Activated effector memory CD4-positive, alpha-beta T cell treated with Interleukin-2 at 50 U/mL for 16 hours (primary cell): Measurements from ENCODE around the gene THOC3.
"Not testable (repeated sequence)": the region's sequence is repeated elsewhere in the genome, so short reads cannot be mapped to it uniquely, and the experiment has no call there.

Experiments
- DNase-seq: peaks from one replicate; pipeline ENCODE4 v3.0.0-alpha.2; 2020

THOC3 gene

GRCh38 chr5:175967471-175968372, at the start of gene THOC3:
TSS of gene THOC3 (minus strand) at chr5:175968315. CDS start at chr5:175968208, 107 bp downstream.
- DNase-seq: peak; percentile 79

- DNase-seq: not testable (repeated sequence)
Observed at GRCh38 chr5:176017324-176017723, 49.2 kb upstream of the THOC3 start.

- not testable (repeated sequence) for DNase-seq
Observed at GRCh38 chr5:176014360-176014759, 46.2 kb upstream of the THOC3 start.

- DNase-seq: not testable (repeated sequence)
Observed at GRCh38 chr5:176011088-176011487, 43.0 kb upstream of the THOC3 start.

DNA sequence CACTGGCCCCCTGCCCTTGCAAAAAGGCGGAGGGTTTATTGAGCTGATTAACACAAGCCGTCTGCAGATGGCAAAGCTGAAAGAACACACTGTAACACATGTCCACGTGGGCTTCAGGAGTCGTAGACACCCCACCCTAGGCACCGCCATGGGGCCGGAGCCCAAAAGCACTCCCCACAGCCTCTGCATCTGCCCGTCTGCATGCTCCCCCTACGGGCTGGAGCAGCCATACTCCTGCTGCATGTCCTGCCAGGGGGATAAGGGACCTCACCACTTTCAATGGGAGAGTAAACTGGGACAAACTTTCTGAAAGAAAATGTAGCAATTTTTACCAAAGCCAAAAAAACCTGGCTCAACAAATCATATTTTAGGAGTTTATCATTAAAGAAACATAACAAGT, 42.1 kb upstream of the THOC3 start:
- DNase-seq: not testable (repeated sequence)

GRCh38 chr5:176007220-176007619, 39.1 kb upstream of the THOC3 start:
- DNase-seq: not testable (repeated sequence)

GRCh38 chr5:176006819-176007218, 38.7 kb upstream of the THOC3 start:
- DNase-seq: not testable (repeated sequence)

DNA sequence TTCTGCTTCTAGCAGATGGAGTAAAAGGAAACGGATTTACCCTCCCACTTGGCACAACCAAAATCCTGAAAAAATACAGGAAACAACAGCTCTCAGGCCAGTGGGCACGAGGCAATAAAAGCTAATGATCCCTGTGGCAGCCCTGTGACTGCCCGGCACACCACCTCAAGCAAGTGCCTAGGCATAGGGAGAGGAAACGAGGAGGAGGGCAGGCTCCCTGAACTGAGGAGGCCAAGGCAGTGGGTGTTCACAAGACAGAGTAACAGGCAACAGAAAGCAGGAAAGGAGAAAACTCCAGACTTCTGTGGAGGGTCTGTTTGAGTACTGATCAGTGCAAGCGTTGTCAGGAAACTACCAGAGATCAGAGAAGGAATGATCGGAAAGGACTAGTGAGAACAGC, 29.9 kb upstream of the THOC3 start:
- DNase-seq: not testable (repeated sequence)

- not testable (repeated sequence) for DNase-seq
Observed at GRCh38 chr5:175997495-175997894, 29.4 kb upstream of the THOC3 start.

DNA sequence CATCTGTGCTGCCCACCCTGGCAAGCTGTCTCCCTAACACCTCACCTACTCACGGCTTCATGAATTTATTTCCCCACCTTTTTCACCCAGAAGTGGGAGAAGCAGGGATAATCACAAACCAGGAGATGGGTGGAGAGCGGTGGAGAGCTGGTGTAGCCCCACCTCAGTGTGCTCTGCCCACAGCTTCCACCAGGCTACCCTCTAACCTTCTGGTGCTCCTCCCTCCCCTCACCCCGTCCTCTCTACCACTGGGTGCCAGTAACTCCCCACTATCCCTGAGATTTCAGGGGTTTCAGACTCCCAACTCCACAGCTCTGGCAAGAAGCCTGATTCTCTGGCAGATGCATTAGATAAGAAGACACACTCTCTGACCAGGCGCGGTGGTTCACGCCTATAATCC, 28.7 kb upstream of the THOC3 start:
- DNase-seq: not testable (repeated sequence)

DNA sequence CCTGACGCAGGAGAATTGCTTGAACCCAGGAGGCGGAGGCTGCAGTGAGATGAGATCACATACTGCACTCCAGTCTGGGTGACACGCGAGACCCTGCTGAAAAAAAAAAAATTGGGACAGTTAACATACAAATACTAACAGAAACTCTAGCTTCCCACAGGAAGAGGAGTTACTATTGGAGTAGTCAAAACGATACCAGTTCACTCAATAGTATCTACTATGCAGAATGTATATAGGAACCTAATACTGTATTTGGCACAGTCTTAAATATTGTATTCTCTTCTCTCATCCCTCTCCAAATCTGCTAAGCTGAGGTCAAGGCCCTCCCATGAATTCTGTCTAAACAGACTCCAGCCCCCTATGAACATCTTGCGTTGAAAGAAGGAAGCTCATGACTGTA, 27.4 kb upstream of the THOC3 start:
- DNase-seq: not testable (repeated sequence)

DNA sequence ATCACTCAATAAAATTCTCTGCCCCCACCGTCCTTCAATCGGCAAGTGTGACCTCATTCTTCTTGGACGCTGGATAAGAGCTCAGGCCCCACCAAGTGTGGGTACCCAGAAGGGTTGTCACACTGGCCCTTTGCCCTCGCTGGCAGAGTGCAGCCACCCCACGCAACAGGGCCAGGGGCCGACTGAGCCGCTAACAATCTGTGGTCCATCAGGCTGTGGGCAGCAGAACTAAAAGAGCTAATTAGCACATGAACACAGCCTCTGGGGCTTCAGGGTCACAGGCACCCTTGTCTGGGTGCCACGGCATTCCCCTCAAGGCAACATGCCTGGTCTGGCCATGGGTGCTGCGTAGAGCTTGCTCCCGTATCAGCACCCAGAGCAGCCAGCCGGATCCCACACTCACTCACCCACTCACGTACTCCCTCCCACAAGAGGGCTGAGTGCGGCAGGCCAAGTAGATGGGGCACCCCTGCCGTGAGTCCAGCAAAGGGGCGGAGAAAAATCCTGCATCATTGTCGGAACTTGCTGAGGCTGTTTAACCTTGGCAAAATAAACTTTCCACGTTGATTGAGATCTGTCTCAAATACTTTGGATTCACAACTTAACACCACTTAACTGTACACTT, 11.4 kb upstream of the THOC3 start:
- not testable (repeated sequence) for DNase-seq

DNA sequence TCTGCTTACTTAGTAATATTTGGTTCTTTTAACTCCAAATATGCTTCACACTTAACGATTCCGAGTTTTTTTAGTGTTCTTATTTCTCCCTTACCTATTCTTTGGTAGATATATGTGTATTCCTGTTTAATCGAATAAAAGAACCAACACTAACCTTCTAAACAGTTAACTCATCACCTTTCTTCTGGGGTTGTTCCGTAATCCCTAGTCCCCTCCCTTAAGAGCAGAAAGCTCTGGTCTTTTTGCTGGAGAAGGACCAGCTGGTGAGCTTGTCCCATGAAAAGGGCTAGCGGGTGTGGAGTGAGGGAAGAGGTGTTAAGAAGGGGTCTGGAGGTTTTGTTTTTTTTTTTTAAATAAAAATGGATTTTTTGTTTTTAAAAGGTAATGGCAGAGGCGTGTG, 266 bp upstream of the THOC3 start:
- DNase-seq: not testable (repeated sequence)

- not testable (repeated sequence) for DNase-seq
Observed at GRCh38 chr5:175962329-175962728, 5.8 kb downstream of the THOC3 start.

DNA sequence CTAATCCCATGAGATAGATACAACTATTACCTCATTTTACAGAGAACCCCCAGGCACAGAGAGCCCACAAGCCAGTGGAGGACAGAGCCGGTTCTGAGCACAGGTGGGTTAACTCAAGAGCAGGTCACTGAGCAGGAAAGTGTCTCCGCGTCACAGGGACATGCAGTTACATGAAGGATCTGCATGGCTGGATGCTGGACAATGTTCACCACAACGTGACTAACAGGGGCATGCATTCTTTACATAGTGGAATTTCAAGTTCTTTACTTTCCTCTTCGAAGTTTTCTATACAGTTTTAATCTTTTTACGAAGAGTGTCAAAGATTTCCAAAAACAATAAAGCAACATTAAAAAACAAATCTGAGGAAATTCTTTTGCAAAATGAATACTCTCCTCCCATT, 7.9 kb downstream of the THOC3 start:
- DNase-seq: not testable (repeated sequence)

DNA sequence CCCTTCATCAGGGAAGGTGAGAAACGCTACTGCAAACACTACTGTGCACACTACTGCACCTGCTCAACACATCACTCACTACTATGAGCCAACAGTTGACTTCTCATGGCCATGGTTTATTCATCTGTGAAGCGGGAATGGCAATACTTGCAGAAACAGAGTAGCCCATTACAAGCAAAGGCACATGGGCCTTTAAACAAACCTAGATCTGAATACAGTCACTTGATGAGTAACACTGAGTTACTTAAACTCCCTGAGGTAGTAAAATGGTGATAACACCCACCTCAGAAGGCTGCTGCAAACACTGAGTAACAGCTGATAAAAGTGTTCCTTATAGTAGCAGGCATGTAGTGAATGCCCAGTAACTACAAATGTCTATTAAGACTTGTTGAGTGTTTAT, 9.6 kb downstream of the THOC3 start:
- DNase-seq: not testable (repeated sequence)

DNA sequence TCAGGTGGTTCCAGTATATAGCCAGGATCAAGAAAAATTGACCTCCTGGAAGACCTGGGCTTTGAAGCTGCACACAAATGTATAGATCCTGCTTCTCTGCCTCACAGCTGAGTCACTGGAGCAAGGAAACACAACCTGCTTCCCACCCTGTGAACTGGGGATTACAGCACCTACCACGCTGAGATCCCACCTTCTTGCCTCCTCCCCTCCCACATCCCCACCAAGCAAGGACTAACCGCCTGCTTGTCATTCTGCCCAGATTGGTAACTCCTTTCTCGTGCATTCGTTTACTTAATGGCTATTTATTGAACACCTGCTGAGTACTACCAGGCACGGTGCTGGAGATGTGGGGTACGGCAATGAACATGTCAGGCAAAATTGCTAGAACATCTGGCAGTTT, 14.0 kb downstream of the THOC3 start:
- DNase-seq: not testable (repeated sequence)

- DNase-seq: not testable (repeated sequence)
Observed at GRCh38 chr5:175952810-175953209, 15.3 kb downstream of the THOC3 start.

DNA sequence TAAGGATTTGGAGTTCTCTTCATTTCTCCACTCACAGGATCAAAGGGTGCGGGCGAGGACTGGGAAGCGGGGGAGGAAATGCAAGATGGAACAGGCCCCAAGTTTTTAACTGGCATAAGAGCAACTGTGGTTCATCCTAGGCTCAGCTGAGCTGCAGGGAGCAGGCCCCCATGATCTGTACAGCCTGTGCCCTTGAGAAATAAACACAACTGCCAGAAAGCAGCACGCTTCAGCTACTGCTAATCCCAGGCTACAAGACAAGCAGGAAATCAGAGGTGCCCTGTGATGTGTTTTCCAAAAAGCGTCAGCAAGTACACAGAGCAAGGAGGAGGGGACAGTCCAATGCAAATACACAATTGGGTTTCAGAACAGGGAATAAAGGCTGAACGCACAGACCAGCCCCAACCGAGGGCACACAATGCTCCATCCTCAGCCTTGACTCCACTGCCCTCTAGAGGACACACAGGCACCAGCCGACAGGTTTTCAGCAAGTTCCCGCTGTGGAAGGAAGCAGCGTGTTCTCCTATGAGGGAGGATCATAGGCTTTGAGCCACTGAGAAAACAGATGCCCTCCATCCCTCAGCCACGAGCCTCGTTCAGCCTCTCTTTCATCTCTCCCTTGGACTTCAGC, 16.7 kb downstream of the THOC3 start:
- not testable (repeated sequence) for DNase-seq

- not testable (repeated sequence) for DNase-seq
Observed at GRCh38 chr5:175948329-175949108, 19.6 kb downstream of the THOC3 start.

DNA sequence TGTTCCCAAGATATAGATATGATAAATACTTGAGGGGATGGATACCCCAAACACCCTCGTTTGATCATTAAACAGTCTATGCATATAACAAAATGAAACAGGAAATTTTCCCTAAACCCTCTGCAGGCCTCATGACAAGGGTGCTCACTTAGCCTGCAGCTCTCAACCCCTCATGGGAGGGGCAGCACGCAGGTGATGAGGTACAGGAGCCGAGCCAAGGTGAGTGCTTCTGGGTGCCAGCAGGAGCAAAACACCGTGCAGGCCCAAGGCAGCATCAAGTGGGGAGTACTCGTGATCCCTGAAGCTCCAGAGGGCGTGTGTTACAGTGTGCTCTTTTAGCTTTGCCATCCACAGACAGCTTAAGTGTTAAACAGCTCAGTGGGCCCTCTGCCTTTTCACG, 24.9 kb downstream of the THOC3 start:
- not testable (repeated sequence) for DNase-seq

GRCh38 chr5:175940632-175941031, 27.5 kb downstream of the THOC3 start:
- not testable (repeated sequence) for DNase-seq

DNA sequence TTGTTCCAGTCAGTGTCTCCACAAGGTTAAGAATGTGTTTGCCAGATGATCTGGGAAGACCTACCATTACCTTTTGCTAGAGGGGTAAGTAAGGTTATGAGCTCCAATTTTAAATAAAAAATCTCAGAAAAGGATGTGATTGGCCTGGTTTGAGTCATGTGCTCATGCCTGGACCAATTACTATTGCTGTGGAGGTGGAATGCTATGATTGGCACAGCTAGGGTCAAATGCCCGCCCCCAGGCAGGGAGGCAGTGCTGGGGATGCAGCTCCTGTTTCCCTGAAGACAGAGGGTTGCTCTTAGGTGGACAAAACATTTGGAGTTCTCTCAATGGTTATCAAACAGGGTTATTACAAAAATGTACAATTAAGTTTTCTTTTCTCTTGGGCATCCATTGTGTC, 29.6 kb downstream of the THOC3 start:
- not testable (repeated sequence) for DNase-seq
